Measurements from ENCODE around the gene HACE1.
A peak's percentile ranks its signal among the peaks of the same experiment; 100 is the strongest.

HACE1 gene

DNA sequence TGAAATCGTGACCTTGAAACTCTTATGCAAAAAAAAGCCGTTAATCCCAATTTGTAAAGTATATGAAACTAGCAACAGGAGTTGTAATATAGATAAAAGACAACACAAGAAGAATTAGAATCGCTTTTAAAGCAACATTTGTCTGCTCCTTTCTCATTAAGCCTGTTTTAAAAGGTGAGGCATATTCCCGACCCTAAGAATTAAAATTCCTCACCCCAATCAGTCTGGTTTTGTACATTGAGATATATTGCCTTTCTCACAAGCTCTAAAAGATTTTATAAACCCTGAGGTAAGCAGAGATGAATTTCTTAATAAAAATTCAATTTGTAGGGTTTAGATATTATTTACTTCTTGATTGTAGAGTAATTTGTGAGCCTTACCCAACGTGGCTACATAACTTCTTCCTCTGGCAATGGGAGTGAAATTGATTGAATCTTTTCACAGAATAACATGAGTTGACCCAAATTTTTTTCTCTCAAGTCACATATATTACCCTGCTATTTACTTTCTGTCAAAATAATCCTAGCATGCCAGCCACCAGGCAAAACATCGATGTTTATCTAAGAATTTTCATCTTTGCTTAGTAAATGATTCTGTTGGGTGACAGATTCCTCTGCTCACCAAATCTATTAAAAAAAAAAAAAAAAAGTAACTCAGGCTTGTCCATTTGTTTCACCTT is 173.7 kb downstream of the HACE1 start:
- no peak for DNase-seq (ENCODE audit: low spot score)

DNA sequence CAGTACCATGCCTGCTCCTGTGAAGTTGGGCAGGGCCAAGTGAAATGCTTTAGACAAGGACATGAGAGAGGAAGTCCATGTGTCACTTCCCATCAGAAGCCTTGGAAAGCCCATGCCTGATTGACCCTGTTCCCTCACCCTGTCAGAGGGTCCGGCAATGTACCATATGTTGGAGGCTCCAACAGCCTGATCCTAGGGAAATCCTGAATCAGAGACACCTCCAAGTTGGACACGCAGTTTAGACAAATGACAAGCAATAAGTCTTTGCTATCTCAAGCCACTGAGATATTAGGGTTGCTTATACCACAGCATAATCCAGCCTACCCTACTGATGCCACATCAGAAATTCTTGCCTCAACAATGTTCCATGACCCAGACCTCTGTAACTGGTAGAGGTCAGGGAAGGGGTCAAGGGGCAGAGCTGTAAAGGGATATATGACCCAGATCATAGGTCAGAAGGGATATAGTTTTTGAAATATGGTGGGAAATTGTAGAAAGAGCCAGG is 174.8 kb downstream of the HACE1 start:
- no peak for DNase-seq (ENCODE audit: low spot score)

DNA sequence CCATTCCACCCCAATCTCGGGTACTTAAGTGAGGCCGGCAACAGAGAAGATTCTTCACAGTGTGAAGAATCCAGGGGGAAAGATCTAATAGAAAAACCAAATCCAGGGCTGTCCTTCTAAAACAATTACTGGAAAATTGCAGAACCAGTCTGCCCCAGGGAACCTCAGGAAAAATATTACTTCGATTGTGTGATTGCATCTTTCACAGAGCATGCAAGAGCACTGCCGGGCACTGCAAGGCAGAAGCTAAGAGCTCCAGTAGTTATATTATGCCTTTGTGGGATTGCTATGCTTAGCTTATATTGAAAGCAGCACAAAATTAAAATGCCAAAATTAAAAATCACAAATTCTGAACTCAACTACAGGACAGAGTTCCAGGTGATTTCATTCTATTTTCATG is 175.9 kb downstream of the HACE1 start:
- DNase-seq (ENCODE audit: low spot score), result no peak

DNA sequence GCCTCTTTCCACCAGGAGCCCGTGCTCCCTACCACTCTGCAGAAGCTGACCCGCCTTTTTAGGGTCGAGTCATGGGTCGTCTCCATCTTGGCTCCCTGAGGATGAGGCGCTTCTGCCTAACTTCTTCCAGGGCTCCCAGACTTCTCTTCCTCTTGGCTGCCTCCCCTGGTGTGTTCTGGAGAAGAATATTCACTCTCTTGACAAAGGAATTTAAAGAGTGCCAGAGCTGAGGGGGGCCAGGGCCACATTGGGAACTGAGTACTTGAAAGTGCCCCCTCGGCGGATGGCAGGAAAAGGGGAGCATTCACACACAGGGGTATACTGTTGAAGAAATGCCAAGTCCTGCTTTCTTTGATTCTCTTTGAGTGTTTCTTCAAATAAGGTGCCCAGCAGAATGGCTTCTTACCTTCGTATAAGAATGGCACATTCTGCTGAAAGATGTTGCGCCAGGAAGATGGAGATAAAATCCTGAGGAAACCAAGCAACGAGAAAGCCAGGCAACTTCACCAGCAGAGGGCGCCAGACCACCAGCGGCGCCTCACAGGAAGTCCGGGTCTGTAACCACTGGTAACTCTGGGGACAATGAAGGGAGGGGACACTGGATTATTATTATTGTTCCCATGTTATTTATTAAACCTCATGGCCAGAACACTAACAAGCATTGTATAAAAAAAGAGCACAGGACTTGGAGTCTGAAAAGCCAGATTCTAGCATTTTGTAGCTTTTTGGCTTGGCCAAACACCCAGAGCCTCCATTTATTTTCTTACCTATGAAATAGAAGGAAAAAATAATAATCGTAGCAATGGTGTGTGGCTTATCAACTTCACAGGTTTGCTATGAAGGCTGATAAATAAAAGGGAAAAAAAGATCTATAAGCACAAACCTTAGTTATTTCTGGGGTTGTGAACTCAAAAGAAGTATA is 176.7 kb downstream of the HACE1 start:
- DNase-seq (ENCODE audit: low spot score), result peak; percentile 65

DNA sequence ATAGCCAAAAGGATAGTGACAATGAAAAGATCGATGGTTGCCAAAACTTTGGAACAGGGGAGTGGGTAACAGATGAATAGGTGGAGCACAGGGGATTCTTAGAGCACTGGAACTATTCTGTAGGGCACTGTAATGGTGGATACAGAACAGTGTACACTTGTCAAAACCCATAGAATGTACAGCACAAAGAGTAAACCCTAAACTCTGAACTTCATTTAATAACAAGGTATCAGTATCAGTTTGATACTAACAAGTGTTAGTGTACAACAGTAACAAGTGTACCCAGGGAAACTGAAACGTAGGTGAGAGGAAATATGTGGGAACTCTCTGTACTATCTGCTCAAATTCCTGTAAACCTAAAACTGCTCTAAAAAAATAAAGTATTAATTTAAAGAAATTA is 179.2 kb downstream of the HACE1 start:
- no peak for DNase-seq (ENCODE audit: low spot score)

DNA sequence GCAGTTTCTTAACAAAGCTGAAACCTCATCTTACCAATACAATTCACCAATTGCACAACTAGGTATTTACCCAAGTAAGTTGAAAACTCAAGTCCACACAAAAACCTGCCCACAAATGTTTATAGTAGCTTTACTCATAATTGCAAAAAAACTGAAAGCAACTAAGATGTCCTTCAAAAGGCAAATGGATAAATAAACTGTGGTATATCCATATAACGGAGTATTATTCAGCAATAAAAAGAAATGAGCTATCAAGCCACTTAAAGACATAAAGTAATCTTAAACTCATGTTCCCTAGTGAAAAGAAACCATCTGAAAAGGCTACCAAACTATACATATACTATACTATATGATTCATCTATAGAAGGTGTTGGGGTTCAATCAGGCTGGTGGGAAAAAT is 179.7 kb downstream of the HACE1 start:
- DNase-seq (ENCODE audit: low spot score), result no peak
